ENCODE data around the gene CDH10.

DNA sequence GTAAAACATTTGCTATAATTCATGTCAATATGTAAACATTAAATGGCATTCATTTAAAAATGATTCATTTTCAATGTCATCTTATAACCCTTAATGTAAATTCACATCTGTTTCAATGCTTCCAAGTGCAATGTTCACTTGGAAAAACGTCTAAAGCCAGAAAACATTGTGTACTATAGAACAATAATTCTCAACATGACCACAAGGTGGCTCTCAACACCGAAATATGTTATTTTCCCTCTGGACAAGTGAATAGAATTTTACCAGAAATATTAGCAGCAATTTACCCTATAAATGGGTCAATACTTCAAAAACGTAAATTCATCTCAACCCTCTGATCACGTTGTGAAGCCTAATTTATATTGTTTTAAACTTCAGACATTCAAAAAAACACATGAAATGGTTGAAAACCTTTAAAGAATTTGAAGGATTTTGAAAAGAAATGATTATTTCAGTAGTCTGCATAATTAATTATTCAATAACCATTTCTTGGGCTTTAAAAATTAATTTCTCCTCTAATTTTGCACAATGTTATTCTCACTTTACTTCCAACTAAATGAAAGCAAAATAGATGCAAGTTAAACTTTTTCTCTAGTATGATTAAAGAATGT, 11.0 kb downstream of the CDH10 start:
- TF ChIP-seq KDM1A (IDR thresholded peaks at IDR 0.05; ENCODE audit: low read depth) (no peak), REST (IDR thresholded peaks at IDR 0.05) (no peak), EHMT2 (IDR thresholded peaks at IDR 0.05; ENCODE audit: low read depth) (no peak), RNF2 (IDR thresholded peaks at IDR 0.05; ENCODE audit: borderline replicate concordance, low read depth) (no peak), MAX (IDR thresholded peaks at IDR 0.05) (no peak), ELK1 (IDR thresholded peaks at IDR 0.05; ENCODE audit: low read depth, low read length) (no peak), CHD2 (IDR thresholded peaks at IDR 0.05; ENCODE audit: low read length, partially characterized antibody) (no peak), JUN (IDR thresholded peaks at IDR 0.05) (no peak), NR3C1 (IDR thresholded peaks at IDR 0.05) (no peak), PHF8 (IDR thresholded peaks at IDR 0.05; ENCODE audit: borderline replicate concordance, low read depth) (no peak), EP300 (IDR thresholded peaks at IDR 0.05) (no peak), MYC (IDR thresholded peaks at IDR 0.05; ENCODE audit: borderline replicate concordance, low read length) (no peak)
- TF ChIP-seq, protein P1, sequence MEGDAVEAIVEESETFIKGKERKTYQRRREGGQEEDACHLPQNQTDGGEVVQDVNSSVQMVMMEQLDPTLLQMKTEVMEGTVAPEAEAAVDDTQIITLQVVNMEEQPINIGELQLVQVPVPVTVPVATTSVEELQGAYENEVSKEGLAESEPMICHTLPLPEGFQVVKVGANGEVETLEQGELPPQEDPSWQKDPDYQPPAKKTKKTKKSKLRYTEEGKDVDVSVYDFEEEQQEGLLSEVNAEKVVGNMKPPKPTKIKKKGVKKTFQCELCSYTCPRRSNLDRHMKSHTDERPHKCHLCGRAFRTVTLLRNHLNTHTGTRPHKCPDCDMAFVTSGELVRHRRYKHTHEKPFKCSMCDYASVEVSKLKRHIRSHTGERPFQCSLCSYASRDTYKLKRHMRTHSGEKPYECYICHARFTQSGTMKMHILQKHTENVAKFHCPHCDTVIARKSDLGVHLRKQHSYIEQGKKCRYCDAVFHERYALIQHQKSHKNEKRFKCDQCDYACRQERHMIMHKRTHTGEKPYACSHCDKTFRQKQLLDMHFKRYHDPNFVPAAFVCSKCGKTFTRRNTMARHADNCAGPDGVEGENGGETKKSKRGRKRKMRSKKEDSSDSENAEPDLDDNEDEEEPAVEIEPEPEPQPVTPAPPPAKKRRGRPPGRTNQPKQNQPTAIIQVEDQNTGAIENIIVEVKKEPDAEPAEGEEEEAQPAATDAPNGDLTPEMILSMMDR (IDR thresholded peaks at IDR 0.05), result peak; percentile 74

All from A549 (cell line).